Activated T-cell treated with anti-CD3 and anti-CD28 coated beads for 1 hour (primary cell): ENCODE data around the gene CLEC3A.
A peak's percentile ranks its signal among the peaks of the same experiment; 100 is the strongest.
"Not testable (repeated sequence)": the region's sequence is repeated elsewhere in the genome, so short reads cannot be mapped to it uniquely, and the experiment has no call there.

Source experiments
- DNase-seq: peaks from one replicate; pipeline ENCODE4 v3.0.0-alpha.2; 2020; ENCODE audit warnings: low read depth

The CLEC3A gene, protein sequence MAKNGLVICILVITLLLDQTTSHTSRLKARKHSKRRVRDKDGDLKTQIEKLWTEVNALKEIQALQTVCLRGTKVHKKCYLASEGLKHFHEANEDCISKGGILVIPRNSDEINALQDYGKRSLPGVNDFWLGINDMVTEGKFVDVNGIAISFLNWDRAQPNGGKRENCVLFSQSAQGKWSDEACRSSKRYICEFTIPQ

DNA sequence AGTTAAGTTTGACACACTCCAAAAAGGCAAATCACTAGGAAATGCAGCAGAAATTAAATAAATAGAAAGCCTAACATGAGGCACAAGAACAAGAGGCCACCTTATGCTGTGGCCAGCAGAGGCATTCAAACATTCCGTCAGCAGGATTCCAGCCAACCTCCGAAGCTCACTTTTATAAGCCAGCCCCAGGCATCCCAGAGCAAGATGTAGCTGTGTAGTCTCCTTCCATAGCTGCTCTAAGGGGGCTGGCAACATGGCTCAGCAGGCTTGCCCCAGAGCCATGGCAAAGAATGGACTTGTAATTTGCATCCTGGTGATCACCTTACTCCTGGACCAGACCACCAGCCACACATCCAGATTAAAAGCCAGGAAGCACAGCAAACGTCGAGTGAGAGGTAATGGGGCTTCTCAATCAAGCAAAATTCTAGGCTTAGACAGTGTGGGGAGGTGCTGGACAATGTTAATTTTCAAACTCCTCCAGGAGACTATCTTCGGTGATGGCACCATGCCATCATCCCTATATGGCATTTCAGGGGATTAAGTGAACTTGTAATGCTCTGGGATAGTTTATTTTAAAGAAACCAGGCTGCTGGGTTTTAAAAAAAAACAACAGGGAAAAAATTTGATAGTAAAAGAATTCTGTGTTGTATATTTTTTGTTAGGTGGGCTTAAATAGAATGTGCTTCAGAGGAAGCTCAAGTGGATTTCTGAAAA, at the start of gene CLEC3A:
Gene CLEC3A, plus strand, starts transcription at position 202 of the 714 bp plus-strand sequence. Its CDS starts 79 bp downstream, at position 281.
- no peak for DNase-seq

DNA sequence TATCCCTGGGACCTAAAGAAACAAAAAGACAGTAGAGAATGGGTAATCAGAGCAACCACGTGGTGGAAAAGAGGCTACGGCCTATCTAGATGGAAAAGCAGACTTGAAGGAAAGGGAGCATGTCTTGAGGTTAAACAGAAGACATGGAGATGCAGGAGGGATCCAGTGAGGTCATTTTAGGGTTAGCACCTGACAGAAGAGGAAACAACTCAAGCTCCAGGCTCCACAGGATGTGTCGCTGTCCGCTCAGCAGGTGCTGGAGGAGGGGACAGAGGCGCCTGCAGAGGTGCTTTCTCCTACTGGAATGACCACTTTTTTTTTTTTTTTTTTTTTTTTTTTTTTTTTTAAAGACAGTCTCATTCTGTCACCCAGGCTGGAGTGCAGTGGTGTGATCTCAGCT, 47.5 kb upstream of the CLEC3A start:
- no peak for DNase-seq

DNA sequence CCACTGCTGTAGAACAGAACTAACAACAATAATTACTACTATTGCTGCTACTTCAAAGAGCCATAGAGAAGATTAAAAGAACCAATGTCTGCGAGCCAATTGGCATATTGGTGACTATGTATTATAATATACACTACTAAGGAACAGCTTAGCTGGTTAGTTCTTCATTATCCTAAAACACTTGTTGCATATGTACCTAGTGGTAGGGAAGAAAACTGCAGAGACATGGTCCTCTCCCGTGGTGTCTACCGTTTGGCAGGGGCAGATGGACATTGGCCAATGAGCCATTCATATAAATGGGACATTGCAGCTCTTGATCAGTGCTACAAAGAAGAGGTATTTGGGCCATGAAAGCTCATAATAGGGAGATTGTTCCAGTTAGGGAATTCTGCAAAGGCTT, 46.4 kb upstream of the CLEC3A start:
- DNase-seq, result no peak

DNA sequence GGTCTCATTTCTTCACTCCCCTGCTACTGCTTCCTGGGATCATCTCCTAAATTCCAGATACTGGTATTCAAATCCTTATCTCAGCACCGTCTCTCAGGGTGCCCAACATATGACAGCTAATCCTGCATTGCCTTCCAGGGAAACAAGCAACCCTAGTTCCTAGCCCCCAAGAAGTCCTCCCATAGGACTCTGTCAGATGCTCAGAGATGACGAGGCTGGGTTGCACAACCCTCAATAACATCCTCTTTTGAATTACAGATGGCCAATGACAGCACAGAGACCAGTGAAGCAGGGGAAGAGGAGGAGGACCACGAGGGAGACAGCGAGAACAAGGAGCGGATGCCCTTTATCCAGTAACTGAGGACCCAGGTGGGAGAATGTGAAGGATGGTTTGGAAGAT, 45.0 kb upstream of the CLEC3A start:
- no peak for DNase-seq

DNA sequence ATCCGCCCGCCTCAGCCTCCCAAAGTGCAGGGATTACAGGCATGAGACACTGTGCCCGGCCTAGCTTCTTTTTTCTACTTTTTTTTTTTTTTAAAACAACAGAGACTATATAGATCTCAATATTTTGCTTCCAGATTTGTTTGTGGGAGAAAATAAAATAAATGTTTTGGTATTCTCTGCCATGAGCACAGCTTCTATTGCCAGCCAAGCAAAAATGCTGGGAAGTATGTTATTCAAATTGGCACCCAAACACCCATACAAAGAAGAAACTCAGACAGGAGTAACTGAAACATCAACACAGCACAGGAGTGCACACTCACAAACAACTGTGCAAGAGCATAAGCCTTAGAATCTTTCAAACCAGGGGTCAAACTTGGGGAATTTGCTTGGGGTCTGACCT, 37.2 kb upstream of the CLEC3A start:
- DNase-seq, result no peak

GRCh38 chr16:77986011-77986740, 36.2 kb upstream of the CLEC3A start:
- no peak for DNase-seq

- no peak for DNase-seq
These were observed 34.5 kb upstream of the CLEC3A start for GRCh38 chr16:77987810-77988209.

GRCh38 chr16:77989846-77990245, 32.5 kb upstream of the CLEC3A start:
- DNase-seq, result no peak

GRCh38 chr16:77991701-77992100, 30.6 kb upstream of the CLEC3A start:
- no peak for DNase-seq

DNA sequence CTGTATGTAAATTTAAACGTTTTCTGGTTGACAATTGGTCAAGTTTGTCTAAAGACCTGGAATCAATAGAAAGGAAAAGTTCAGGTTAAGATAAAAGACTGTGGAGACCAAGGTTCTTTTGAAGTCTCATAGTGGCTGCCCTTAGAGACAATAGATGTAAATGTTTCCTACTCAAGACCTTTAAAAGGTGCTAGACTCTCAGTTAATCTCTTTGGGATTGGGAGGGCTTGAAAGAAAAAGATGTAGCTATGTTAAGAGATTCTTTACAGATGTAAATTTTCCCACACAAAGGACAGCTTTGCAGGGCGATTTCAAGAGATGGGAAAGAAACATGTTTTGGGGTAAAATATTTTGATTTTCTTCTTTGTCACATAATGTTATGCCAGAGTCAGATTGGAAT, 30.0 kb upstream of the CLEC3A start:
- not testable (repeated sequence) for DNase-seq

DNA sequence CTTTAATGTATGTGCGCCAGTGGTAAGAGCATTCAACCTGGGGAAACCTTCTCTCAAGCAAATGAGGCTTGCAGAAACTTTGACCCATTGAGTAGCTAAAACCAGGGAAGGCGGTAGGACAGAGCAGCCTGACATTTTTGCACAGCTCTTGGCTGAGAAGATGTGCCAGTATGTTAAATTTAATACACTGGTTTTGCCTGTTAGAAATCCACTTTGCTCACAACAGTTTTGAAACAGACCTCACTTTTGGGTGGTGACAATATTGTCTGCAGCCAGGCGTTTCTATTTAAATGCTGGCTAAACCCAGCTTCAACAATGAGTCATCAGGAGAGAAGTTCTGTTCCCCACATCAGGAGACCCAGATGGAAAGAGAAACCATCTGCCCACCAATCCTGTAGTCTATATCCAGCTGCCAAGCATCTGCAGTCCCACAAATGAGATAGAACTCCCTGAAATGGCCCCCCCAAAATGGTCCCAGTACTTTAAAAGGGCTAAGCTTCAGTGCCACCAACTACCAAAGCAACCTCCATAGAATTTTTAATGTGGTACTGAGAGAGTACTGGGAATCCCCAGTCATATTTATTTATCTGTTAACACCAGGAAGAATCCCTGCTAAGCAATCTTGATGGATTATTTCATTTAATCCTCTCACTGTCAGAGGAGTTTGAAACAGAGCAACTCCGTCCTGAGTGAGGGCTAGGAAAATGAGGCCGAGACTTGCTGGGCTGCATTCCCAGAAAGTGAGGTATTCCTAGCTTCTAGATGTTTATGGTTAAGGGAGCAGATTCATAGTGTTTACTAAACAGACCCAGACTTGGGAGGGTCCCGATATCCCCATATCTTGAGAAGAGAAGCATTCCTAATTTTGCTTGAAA, 29.0 kb upstream of the CLEC3A start:
- DNase-seq, result no peak

DNA sequence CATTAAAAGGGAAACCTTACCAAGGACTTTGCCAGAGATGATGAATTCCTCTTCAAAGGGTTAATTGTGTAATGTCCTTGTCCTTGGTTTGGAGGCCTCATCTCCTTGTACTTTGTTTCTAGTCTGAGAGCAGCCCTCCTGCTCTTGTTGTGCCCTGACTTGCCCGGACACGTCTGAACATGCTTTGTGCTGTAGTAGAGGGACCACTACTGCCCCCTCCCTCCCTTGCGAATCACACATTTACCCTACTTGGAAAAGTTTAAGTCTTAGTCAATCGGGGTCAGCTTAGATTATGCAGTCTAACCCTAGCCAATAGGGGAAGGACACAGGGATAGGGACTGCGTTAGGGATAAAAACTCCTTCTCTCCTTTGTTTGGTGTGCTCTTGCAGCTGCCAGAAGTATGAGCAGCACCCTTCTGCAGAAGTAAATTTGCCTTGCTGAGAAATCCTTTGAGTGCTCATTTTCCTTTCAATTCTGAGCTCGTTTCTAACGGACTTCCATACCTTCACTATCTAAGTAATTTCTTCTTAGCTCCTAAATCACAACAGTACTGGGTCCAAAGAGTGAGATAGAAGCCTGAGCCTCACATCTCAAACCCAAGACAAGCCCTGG, 26.4 kb upstream of the CLEC3A start:
- no peak for DNase-seq

DNA sequence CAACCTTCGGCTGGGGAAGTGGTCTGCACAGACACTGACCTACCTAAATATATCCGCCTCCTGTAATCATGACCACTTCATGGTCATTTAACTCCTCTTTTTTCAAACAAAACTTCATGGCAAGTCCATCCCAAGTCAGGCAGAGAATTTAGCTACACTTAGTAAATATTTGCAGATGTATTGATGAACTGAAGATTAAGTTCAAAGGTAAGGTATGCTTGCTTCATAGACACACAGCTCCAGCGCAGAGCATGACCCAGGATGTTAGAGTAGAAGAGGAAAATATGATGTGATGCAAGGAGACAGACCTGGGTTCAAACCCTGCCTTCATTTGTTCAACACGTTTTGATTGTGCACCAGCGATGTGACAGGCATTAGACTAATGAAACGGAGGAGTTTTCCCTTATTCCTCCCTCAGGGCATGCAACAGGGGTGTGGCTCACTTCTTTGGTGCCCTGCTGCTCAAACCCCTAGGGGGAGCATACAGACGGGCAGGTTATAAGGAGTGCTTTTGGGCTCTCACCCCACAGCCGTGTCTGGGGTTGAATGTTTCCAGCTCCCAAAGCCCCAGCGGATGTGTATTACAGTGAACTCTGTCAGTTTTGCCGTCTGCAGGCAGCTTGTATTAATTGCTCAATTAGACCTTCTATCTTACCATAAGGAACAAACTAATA, 23.9 kb upstream of the CLEC3A start:
- DNase-seq, result no peak

- no peak for DNase-seq
These were observed 20.8 kb upstream of the CLEC3A start for GRCh38 chr16:78001451-78002025.

GRCh38 chr16:78002915-78003538, 19.3 kb upstream of the CLEC3A start:
- peak; percentile 26 for DNase-seq

- DNase-seq, result no peak
These were observed 17.8 kb upstream of the CLEC3A start for GRCh38 chr16:78004517-78004916.

GRCh38 chr16:78005881-78006280, 16.5 kb upstream of the CLEC3A start:
- no peak for DNase-seq

DNA sequence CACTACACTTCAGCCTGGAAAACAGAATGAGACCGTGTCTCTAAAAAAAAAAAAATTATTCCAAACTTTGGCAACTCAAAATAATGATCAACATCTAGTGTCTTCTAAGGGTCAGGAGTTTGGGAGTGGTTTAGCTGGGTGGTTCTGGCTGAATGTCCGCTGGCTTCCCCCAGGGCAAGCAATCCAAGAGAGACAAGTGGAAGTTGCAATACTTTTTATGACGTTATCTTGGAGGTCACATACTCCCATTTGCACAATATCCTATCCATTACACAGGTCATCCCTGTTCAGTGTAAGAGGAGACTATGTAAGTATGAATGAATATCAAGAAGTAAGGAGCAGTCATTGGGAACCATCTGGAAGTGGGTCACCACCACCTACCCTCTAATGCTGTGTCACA, 15.2 kb upstream of the CLEC3A start:
- DNase-seq, result no peak

DNA sequence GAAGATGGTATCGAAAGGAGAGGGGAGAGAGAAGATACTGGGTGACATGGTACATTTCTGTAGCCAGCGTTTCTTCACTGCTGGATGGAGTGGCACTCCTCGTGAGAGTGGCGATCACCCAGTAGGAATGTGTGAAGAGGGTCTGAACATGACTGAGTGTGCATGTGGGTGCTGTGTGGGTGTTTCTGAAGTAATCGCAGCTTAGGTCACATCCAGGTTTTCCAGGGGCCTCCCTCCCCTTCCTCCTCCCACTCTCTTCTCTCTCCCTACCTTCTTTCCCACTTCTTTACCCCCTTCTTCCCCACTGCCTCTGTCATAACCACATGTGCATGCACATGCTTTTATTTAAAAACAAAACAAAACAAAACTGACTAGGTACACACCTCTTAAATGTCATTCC, 1.8 kb downstream of the CLEC3A start:
- no peak for DNase-seq

GRCh38 chr16:78025631-78026030, 3.3 kb downstream of the CLEC3A start:
- DNase-seq, result no peak
